ENCODE data around the gene MYO18B.
A peak's percentile ranks its signal among the peaks of the same experiment; 100 is the strongest.

The MYO18B gene

GRCh38 chr22:25777870-25778269 lies 35.9 kb downstream of the MYO18B start:
- peak; percentile 52 to 71 for DNase-seq

- DNase-seq, result no peak
These were observed 37.4 kb downstream of the MYO18B start for GRCh38 chr22:25779426-25779825.

- no peak for DNase-seq
These were observed 37.9 kb downstream of the MYO18B start for GRCh38 chr22:25779890-25780289.

GRCh38 chr22:25780673-25781072 lies 38.7 kb downstream of the MYO18B start:
- no peak for DNase-seq

GRCh38 chr22:25781801-25782200 lies 39.8 kb downstream of the MYO18B start:
- DNase-seq, result no peak

- DNase-seq, result no peak
These were observed 40.8 kb downstream of the MYO18B start for GRCh38 chr22:25782831-25783230.

- DNase-seq, result no peak
These were observed 41.9 kb downstream of the MYO18B start for GRCh38 chr22:25783856-25784255.

- no peak for DNase-seq
These were observed 44.2 kb downstream of the MYO18B start for GRCh38 chr22:25786165-25786564.

GRCh38 chr22:25791556-25791955 lies 49.6 kb downstream of the MYO18B start:
- no peak for DNase-seq

GRCh38 chr22:25795478-25795877 lies 53.5 kb downstream of the MYO18B start:
- DNase-seq, result no peak

- no peak for DNase-seq
These were observed 55.7 kb downstream of the MYO18B start for GRCh38 chr22:25797498-25798290.

- DNase-seq, result no peak
These were observed 58.8 kb downstream of the MYO18B start for GRCh38 chr22:25800766-25801165.

GRCh38 chr22:25802018-25802417 lies 60.0 kb downstream of the MYO18B start:
- DNase-seq, result no peak

GRCh38 chr22:25804676-25805075 lies 62.7 kb downstream of the MYO18B start:
- DNase-seq, result no peak

- DNase-seq, result no peak
These were observed 64.6 kb downstream of the MYO18B start for GRCh38 chr22:25806579-25806978.

GRCh38 chr22:25814685-25815084 lies 72.7 kb downstream of the MYO18B start:
- no peak for DNase-seq

GRCh38 chr22:25815561-25815960 lies 73.6 kb downstream of the MYO18B start:
- no peak for DNase-seq

- no peak for DNase-seq
These were observed 74.6 kb downstream of the MYO18B start for GRCh38 chr22:25816522-25817059.

- no peak for DNase-seq
These were observed 75.3 kb downstream of the MYO18B start for GRCh38 chr22:25817092-25817943.

GRCh38 chr22:25818541-25818940 lies 76.6 kb downstream of the MYO18B start:
- no peak for DNase-seq

GRCh38 chr22:25822344-25822743 lies 80.4 kb downstream of the MYO18B start:
- no peak for DNase-seq

GRCh38 chr22:25823276-25823675 lies 81.3 kb downstream of the MYO18B start:
- DNase-seq, result no peak

GRCh38 chr22:25824828-25825423 lies 82.9 kb downstream of the MYO18B start:
- no peak for DNase-seq

Measured in Kasumi-1 (cell line).